GM18502 (cell line): ENCODE measurements around the gene REPS1.
"Not testable (repeated sequence)": the region's sequence is repeated elsewhere in the genome, so short reads cannot be mapped to it uniquely, and the experiment has no call there.

Experiments
- ATAC-seq: cut with Tn5 transposase; IDR thresholded peaks from one replicate; pipeline ENCODE4 v1.9.1; 2021; ENCODE audit warnings: mild to moderate bottlenecking; ENCODE audit not compliant: unreplicated experiment, poor library complexity

Gene REPS1

GRCh38 chr6:138943089-138943625, 44.9 kb downstream of the REPS1 start:
- ATAC-seq = no peak

- ATAC-seq = not testable (repeated sequence)
These were observed 51.2 kb downstream of the REPS1 start for GRCh38 chr6:138936873-138937272.

GRCh38 chr6:138931660-138932059, 56.4 kb downstream of the REPS1 start:
- ATAC-seq = no peak

- ATAC-seq = no peak
These were observed 61.5 kb downstream of the REPS1 start for GRCh38 chr6:138926579-138926978.

GRCh38 chr6:138925806-138926205, 62.2 kb downstream of the REPS1 start:
- no peak for ATAC-seq

- no peak for ATAC-seq
These were observed 64.5 kb downstream of the REPS1 start for GRCh38 chr6:138923561-138923960.

GRCh38 chr6:138920906-138921305, 67.1 kb downstream of the REPS1 start:
- no peak for ATAC-seq

- no peak for ATAC-seq
These were observed 73.4 kb downstream of the REPS1 start for GRCh38 chr6:138914701-138915100.

GRCh38 chr6:138912308-138912707, 75.7 kb downstream of the REPS1 start:
- ATAC-seq = peak; percentile 51

GRCh38 chr6:138909975-138910374, 78.1 kb downstream of the REPS1 start:
- ATAC-seq = no peak

GRCh38 chr6:138909511-138909910, 78.5 kb downstream of the REPS1 start:
- ATAC-seq = no peak

GRCh38 chr6:138907167-138907566, 80.9 kb downstream of the REPS1 start:
- ATAC-seq = no peak

- no peak for ATAC-seq
These were observed 91.0 kb downstream of the REPS1 start for GRCh38 chr6:138897031-138897430.

- no peak for ATAC-seq
These were observed 91.8 kb downstream of the REPS1 start for GRCh38 chr6:138896104-138896756.

- no peak for ATAC-seq
These were observed 96.6 kb downstream of the REPS1 start for GRCh38 chr6:138891255-138891986.

GRCh38 chr6:138885156-138885819, 102.8 kb downstream of the REPS1 start:
- ATAC-seq = no peak

- peak; percentile 63 for ATAC-seq
These were observed 105.6 kb downstream of the REPS1 start for GRCh38 chr6:138882369-138883017.

- no peak for ATAC-seq
These were observed 114.9 kb downstream of the REPS1 start for GRCh38 chr6:138873191-138873590.

GRCh38 chr6:138869398-138869797, 118.7 kb downstream of the REPS1 start:
- ATAC-seq = no peak

GRCh38 chr6:138868181-138868580, 119.9 kb downstream of the REPS1 start:
- no peak for ATAC-seq
